ENCODE results near the gene CLASP1. TPM values are rescaled to one million over a fixed set of nuclear protein-coding genes. Genes with fewer than 3 reads are reported as not detected.

CLASP1 gene
- total and polyA plus RNA-seq, 4 experiments from 2014 or later = 3.3 to 68.7 (median 42.1) TPM

DNA sequence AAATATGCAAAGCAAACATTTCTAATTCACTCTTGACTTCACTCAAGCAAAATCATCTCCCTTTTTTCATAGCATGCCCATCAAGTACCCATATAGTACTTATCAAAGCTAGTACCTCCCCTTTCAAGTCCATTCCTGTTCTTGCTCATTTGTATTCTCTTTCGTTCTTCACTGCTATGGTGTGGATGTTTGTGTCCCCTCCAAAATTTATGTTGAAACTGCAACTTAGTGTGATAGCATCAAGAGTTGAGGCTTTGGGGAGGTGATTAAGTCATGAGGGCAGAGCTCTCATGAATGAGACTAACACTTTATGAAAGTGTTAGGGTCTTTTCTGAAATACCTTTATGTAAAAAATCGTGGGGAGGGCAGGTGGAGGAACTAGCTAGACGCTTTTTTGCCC lies 65.7 kb downstream of the CLASP1 start:
- Mint-ChIP-seq H3K9me3 (peaks cover 0 to 2% (median 0%) of the 10 kb centered on the region in 8 donors), H3K4me3 (no peak overlapping the region), H3K27me3 (no peaks in the 10 kb centered on the region), H3K4me1 (peaks cover 20 to 47% (median 27%) of the 10 kb centered on the region in 4 donors), H3K36me3 (peaks cover 8 to 15% of the 10 kb centered on the region in 2 donors), H3K27ac (peak overlapping the region in 1 of 7 donors; percentile 38)
- Histone ChIP-seq H3K4me3 (ENCODE audit: low read length in 2 of 2) (no peak overlapping the region), H3K9me3 (ENCODE audit: control insufficient read depth in 1 of 2, low read length in 2 of 2) (no peaks in the 10 kb centered on the region), H3K27me3 (ENCODE audit: insufficient read depth, low read length) (no peaks in the 10 kb centered on the region), H3K36me3 (ENCODE audit: insufficient read depth, low read length) (no peaks in the 10 kb centered on the region), H3K4me1 (ENCODE audit: insufficient read depth, low read length) (no peaks in the 10 kb centered on the region), H3K27ac (ENCODE audit: low read depth, low read length) (no peak overlapping the region)
- intact Hi-C loops (cut with micrococcal nuclease) = no loop called here
- DNase-seq = no peak
- POLR2A ChIA-PET (ENCODE audit: partially characterized antibody) = no interaction called here
- CTCF ChIA-PET (ENCODE audit: partially characterized antibody) = no interaction called here

DNA sequence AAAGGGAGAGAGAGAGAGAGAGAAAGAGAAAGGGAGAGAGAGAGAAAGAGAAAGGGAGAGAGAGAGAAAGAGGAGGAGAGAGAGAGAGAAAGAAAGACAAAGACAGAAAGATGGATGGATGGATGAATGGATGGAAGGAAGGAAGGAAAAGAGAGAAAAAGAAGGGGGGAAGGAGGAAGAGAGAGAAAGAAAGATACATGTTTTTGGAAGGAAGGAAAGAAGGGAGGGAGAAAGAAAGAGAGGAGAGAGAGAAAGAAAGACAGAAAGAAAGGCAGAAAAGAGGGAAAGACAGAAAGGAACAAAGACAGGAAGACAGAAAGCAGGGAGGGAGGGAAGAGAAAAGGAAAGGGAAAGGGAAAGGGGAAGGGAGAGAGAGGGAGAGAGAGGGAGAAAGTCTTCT lies 67.0 kb downstream of the CLASP1 start:
- ChIA-PET POLR2A (ENCODE audit: partially characterized antibody) (no interaction called here), CTCF (ENCODE audit: partially characterized antibody) (no interaction called here)
- intact Hi-C loops (cut with micrococcal nuclease) = no loop called here
- no peaks in the 10 kb centered on the region for H3K27me3 Mint-ChIP-seq
- Histone ChIP-seq H3K9me3 (ENCODE audit: control insufficient read depth in 1 of 2, low read length in 2 of 2) (no peaks in the 10 kb centered on the region), H3K36me3 (ENCODE audit: insufficient read depth, low read length) (no peaks in the 10 kb centered on the region), H3K4me3 (ENCODE audit: low read length in 2 of 2) (no peak overlapping the region), H3K27me3 (ENCODE audit: insufficient read depth, low read length) (no peaks in the 10 kb centered on the region), H3K4me1 (ENCODE audit: insufficient read depth, low read length) (no peaks in the 10 kb centered on the region), H3K27ac (ENCODE audit: low read depth, low read length) (no peak overlapping the region)
- peaks cover 23 to 46% (median 34%) of the 10 kb centered on the region in 4 donors for H3K4me1 Mint-ChIP-seq
- peaks cover 6 to 12% of the 10 kb centered on the region in 2 donors for H3K36me3 Mint-ChIP-seq
- DNase-seq = no peak
- H3K4me3 Mint-ChIP-seq = no peak overlapping the region
- H3K27ac Mint-ChIP-seq = peak overlapping the region in 4 of 7 donors; percentile 6 to 85 (median 43)
- peaks cover 0 to 2% (median 0%) of the 10 kb centered on the region in 8 donors for H3K9me3 Mint-ChIP-seq

GRCh38 chr2:121579309-121579708 lies 70.0 kb downstream of the CLASP1 start:
- H3K27ac ChIP-seq (ENCODE audit: low read depth, low read length) = no peak overlapping the region
- Mint-ChIP-seq H3K9me3 (peaks cover 0 to 2% (median 0%) of the 10 kb centered on the region in 8 donors), H3K27ac (peak overlapping the region in 1 of 7 donors; percentile 26), H3K36me3 (peaks cover 0 to 7% of the 10 kb centered on the region in 2 donors), H3K27me3 (no peaks in the 10 kb centered on the region), H3K4me1 (peaks cover 24 to 45% (median 34%) of the 10 kb centered on the region in 4 donors), H3K4me3 (no peak overlapping the region)
- H3K27me3 ChIP-seq (ENCODE audit: insufficient read depth, low read length) = no peaks in the 10 kb centered on the region
- ChIA-PET POLR2A (ENCODE audit: partially characterized antibody) (no interaction called here), CTCF (ENCODE audit: partially characterized antibody) (interaction anchor here (1.4 kb wide), 1 partner anchor 36 kb away, joined by 3 read pairs; no protein-coding TSS in a partner anchor)
- H3K36me3 ChIP-seq (ENCODE audit: insufficient read depth, low read length) = no peaks in the 10 kb centered on the region
- no peak overlapping the region for H3K4me3 ChIP-seq (ENCODE audit: low read length in 2 of 2)
- H3K4me1 ChIP-seq (ENCODE audit: insufficient read depth, low read length) = no peaks in the 10 kb centered on the region
- no peak for DNase-seq
- H3K9me3 ChIP-seq (ENCODE audit: control insufficient read depth in 1 of 2, low read length in 2 of 2) = no peaks in the 10 kb centered on the region
- intact Hi-C loops (cut with micrococcal nuclease) = no loop called here

- H3K27me3 ChIP-seq (ENCODE audit: insufficient read depth, low read length) = no peaks in the 10 kb centered on the region
- ChIA-PET POLR2A (ENCODE audit: partially characterized antibody) (interaction anchor here (0.9 kb wide), 1 partner anchor 72 kb away, joined by 3 read pairs; the partner anchor contains the start of gene CLASP1), CTCF (ENCODE audit: partially characterized antibody) (no interaction called here)
- no peak overlapping the region for H3K27ac ChIP-seq (ENCODE audit: low read depth, low read length)
- no peak for DNase-seq
- H3K36me3 Mint-ChIP-seq = peaks cover 2 to 5% of the 10 kb centered on the region in 2 donors
- no peak overlapping the region for H3K4me3 ChIP-seq (ENCODE audit: low read length in 2 of 2)
- peaks cover 21 to 40% (median 30%) of the 10 kb centered on the region in 4 donors for H3K4me1 Mint-ChIP-seq
- H3K27me3 Mint-ChIP-seq = no peaks in the 10 kb centered on the region
- H3K36me3 ChIP-seq (ENCODE audit: insufficient read depth, low read length) = no peaks in the 10 kb centered on the region
- H3K9me3 Mint-ChIP-seq = peaks cover 0 to 2% (median 0%) of the 10 kb centered on the region in 8 donors
- H3K27ac Mint-ChIP-seq = peak overlapping the region in 2 of 7 donors; percentile 5 to 38
- intact Hi-C loops (cut with micrococcal nuclease) = no loop called here
- no peaks in the 10 kb centered on the region for H3K9me3 ChIP-seq (ENCODE audit: control insufficient read depth in 1 of 2, low read length in 2 of 2)
- H3K4me3 Mint-ChIP-seq = no peak overlapping the region
- H3K4me1 ChIP-seq (ENCODE audit: insufficient read depth, low read length) = no peaks in the 10 kb centered on the region
Measured at GRCh38 chr2:121577381-121577780, 71.9 kb downstream of the CLASP1 start.

DNA sequence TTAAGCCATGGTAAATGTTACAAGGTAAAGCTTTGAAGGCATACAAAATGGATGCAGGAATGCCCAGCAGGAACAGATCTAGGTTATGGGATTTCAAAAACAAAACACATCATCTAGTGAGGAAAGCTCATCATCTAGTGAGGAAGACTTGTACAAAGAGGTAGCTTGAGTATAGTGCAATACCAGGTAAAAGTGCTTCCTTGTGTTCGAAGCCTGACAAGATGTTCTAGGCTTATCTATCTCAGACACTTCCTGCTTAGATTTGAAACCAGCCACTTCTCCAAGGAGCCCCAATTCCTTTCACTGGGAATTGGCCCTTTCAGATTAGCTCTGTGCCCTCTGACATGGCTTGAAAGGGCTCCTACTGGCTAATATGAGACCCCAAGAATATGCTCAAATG lies 73.0 kb downstream of the CLASP1 start:
- Histone ChIP-seq H3K9me3 (ENCODE audit: control insufficient read depth in 1 of 2, low read length in 2 of 2) (no peaks in the 10 kb centered on the region), H3K4me1 (ENCODE audit: insufficient read depth, low read length) (no peaks in the 10 kb centered on the region), H3K27me3 (ENCODE audit: insufficient read depth, low read length) (no peaks in the 10 kb centered on the region), H3K36me3 (ENCODE audit: insufficient read depth, low read length) (no peaks in the 10 kb centered on the region), H3K27ac (ENCODE audit: low read depth, low read length) (no peak overlapping the region), H3K4me3 (ENCODE audit: low read length in 2 of 2) (no peak overlapping the region)
- no peak overlapping the region for H3K4me3 Mint-ChIP-seq
- intact Hi-C loops (cut with micrococcal nuclease) = no loop called here
- POLR2A ChIA-PET (ENCODE audit: partially characterized antibody) = interaction anchor here (1.9 kb wide), 1 partner anchor 74 kb away, joined by 5 read pairs; the partner anchor contains the start of gene CLASP1
- H3K36me3 Mint-ChIP-seq = peaks cover 10 to 11% of the 10 kb centered on the region in 2 donors
- no peak for DNase-seq
- H3K9me3 Mint-ChIP-seq = no peaks in the 10 kb centered on the region
- CTCF ChIA-PET (ENCODE audit: partially characterized antibody) = no interaction called here
- no peaks in the 10 kb centered on the region for H3K27me3 Mint-ChIP-seq
- peak overlapping the region in 2 of 7 donors; percentile 9 to 41 for H3K27ac Mint-ChIP-seq
- H3K4me1 Mint-ChIP-seq = peaks cover 25 to 46% (median 33%) of the 10 kb centered on the region in 4 donors

DNA sequence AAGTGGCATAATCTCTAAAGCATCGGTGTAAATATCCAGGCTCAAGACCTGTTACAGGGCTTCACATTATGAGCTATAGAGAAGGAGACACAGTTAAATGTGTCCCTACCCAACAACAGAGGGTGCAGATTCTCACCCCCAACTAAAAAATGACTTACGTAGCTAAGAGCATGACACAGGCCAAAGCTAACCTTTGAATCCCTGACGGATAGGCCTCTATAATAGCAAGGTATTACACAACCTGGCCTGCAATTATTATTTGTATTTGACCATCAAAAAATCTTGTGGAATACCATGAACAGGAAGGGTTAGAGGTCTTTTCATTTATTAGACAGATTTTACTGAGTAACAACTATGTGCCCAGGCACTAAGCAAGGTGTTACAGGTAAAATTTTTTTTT lies 73.5 kb downstream of the CLASP1 start:
- DNase-seq = no peak
- no peaks in the 10 kb centered on the region for H3K9me3 ChIP-seq (ENCODE audit: control insufficient read depth in 1 of 2, low read length in 2 of 2)
- H3K27me3 Mint-ChIP-seq = no peaks in the 10 kb centered on the region
- H3K27ac ChIP-seq (ENCODE audit: low read depth, low read length) = no peak overlapping the region
- no peak overlapping the region for H3K4me3 Mint-ChIP-seq
- H3K36me3 Mint-ChIP-seq = peaks cover 10 to 11% of the 10 kb centered on the region in 2 donors
- no peaks in the 10 kb centered on the region for H3K27me3 ChIP-seq (ENCODE audit: insufficient read depth, low read length)
- H3K4me1 ChIP-seq (ENCODE audit: insufficient read depth, low read length) = no peaks in the 10 kb centered on the region
- H3K9me3 Mint-ChIP-seq = no peaks in the 10 kb centered on the region
- H3K4me3 ChIP-seq (ENCODE audit: low read length in 2 of 2) = no peak overlapping the region
- no peaks in the 10 kb centered on the region for H3K36me3 ChIP-seq (ENCODE audit: insufficient read depth, low read length)
- ChIA-PET CTCF (ENCODE audit: partially characterized antibody) (no interaction called here), POLR2A (ENCODE audit: partially characterized antibody) (interaction anchor here (0.6 to 1.9 kb wide), 2 partner anchors 53 to 74 kb away, joined by 3 to 5 read pairs; partner anchors contain the start of gene CLASP1)
- intact Hi-C loops (cut with micrococcal nuclease) = no loop called here
- no peak overlapping the region for H3K27ac Mint-ChIP-seq
- H3K4me1 Mint-ChIP-seq = peaks cover 25 to 44% (median 32%) of the 10 kb centered on the region in 4 donors

GRCh38 chr2:121570667-121571055 lies 78.6 kb downstream of the CLASP1 start:
- Mint-ChIP-seq H3K4me1 (peaks cover 19 to 55% (median 38%) of the 10 kb centered on the region in 4 donors), H3K36me3 (peaks cover 18 to 19% of the 10 kb centered on the region in 2 donors), H3K27me3 (no peaks in the 10 kb centered on the region), H3K4me3 (no peak overlapping the region), H3K9me3 (no peaks in the 10 kb centered on the region), H3K27ac (no peak overlapping the region)
- H3K27ac ChIP-seq (ENCODE audit: low read depth, low read length) = no peak overlapping the region
- intact Hi-C loops (cut with micrococcal nuclease) = no loop called here
- no peak for DNase-seq
- no peaks in the 10 kb centered on the region for H3K4me1 ChIP-seq (ENCODE audit: insufficient read depth, low read length)
- ChIA-PET POLR2A (ENCODE audit: partially characterized antibody) (no interaction called here), CTCF (ENCODE audit: partially characterized antibody) (no interaction called here)
- H3K36me3 ChIP-seq (ENCODE audit: insufficient read depth, low read length) = no peaks in the 10 kb centered on the region
- no peak overlapping the region for H3K4me3 ChIP-seq (ENCODE audit: low read length in 2 of 2)
- no peaks in the 10 kb centered on the region for H3K27me3 ChIP-seq (ENCODE audit: insufficient read depth, low read length)
- no peaks in the 10 kb centered on the region for H3K9me3 ChIP-seq (ENCODE audit: control insufficient read depth in 1 of 2, low read length in 2 of 2)

All from CD4-positive, alpha-beta memory T cell (primary cell).